GM08714 (cell line): ENCODE measurements around the gene MINDY2.
"Not testable (repeated sequence)": the region's sequence is repeated elsewhere in the genome, so short reads cannot be mapped to it uniquely, and the experiment has no call there.

Experiments used
- H3K4me3 ChIP-seq: fragments of 200-500 bp; sonication (Bioruptor generic); 2 replicates; pipeline ENCODE4 v1.5.1; 2014; ENCODE audit warnings: mild to moderate bottlenecking, low read length, inconsistent platforms
- ZNF274 ChIP-seq: IDR thresholded peaks from 2 replicates; pipeline ENCODE4 v1.6.1; 2012; ENCODE audit warnings: mild to moderate bottlenecking, low read depth, low read length

Gene MINDY2

DNA sequence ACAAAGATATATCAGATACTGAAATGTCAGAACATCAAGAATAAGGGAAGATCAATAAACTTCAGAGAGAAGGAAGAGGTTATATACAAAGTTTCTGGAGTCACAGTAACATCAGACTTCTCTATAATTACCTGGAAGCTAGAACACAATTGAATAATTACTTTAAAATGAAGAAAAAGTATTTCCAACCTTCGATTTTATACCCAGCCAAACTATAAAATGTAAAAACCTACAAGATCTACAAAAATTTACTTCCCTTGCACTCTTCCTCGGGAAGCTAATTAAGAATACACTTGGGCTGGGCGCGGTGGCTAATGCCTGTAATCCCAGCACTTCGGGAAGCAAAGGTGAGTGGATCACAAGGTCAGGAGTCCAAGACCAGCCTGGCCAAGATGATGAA lies 6.6 kb upstream of the MINDY2 start:
- no peak for TF ChIP-seq ZNF274
- H3K4me3 ChIP-seq = no peak overlapping the region

DNA sequence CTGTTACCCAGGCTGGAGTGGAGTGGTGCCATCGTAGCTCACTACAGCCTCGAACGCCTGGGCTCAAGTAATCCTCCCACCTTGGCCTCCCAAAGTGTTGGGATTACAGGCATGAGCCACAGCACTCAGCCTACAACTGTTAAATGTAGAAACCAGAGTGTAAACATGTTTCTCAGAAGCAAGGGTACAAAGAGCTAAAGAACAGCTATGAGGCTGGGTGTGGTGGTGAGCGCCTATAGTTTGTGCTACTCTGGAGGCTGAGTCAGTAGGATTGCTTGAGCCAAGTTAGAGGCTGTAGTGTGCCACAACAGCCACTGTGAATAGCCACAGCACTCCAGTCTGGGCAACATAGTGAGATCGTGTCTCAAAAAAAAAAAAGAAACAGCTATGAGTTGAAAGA lies 4.8 kb upstream of the MINDY2 start:
- TF ChIP-seq ZNF274 = no peak
- H3K4me3 ChIP-seq = no peak overlapping the region

GRCh38 chr15:58768601-58769004 lies 2.5 kb upstream of the MINDY2 start:
- H3K4me3 ChIP-seq = not testable (repeated sequence)

GRCh38 chr15:58770519-58770856 lies 614 bp upstream of the MINDY2 start:
- H3K4me3 ChIP-seq = peak overlapping the region; percentile 82
- TF ChIP-seq ZNF274 = no peak

- H3K4me3 ChIP-seq = peak overlapping the region; percentile 74
- TF ChIP-seq ZNF274 = no peak
These were observed 634 bp downstream of the MINDY2 start for GRCh38 chr15:58771621-58772250.

GRCh38 chr15:58773024-58773423 lies 1.9 kb downstream of the MINDY2 start:
- no peak for TF ChIP-seq ZNF274
- no peak overlapping the region; the same call in 1 of the 2 replicates for H3K4me3 ChIP-seq

DNA sequence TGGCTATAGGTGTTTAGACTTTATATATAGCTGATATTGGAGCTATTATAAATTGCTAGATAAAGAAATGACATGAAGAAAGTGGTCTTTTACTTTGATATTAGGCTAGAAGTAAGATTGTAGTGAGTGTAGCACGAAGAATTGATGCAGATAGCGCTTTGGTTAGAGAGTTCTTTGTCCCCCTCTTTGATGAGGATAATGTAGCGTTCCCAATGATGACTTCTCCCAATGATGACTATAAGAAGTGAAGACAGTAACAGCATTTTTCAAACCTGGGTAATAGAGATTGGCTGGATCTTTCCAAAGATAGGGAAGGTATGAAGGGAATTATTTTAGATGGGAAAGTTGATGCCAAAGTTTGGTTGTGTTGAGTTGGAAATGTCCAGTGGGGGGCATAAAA lies 4.3 kb downstream of the MINDY2 start:
- no peak for TF ChIP-seq ZNF274
- no peak overlapping the region for H3K4me3 ChIP-seq

- no peak for TF ChIP-seq ZNF274
These were observed 6.0 kb downstream of the MINDY2 start for GRCh38 chr15:58777107-58777506.

DNA sequence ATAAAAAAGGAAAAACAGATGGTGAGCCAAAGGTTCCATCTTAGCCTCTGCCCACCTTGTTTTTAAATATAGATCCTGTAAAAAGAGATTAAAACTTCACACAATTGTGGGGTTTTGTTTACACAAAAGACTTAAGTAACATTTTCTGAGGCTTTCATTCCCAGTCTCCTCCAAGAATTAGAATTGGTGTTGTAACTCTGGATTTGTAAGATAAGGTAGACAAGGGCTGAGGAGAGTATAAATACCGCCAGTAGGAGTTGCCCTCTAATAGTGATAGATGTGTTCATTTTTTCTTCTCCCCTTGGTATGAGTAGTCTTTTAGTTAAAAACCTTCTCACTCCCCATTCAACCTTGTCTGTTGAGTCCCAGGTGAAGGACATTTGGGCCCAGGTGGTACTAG lies 8.5 kb downstream of the MINDY2 start:
- TF ChIP-seq ZNF274 = no peak
- no peak overlapping the region for H3K4me3 ChIP-seq

More at GRCh38 chr15:58777107-58777506, 6.0 kb downstream of the MINDY2 start:
- peak overlapping the region; percentile 14; the same call in 1 of the 2 replicates for H3K4me3 ChIP-seq

- no peak for TF ChIP-seq ZNF274
- H3K4me3 ChIP-seq = no peak overlapping the region
These were observed 14.3 kb downstream of the MINDY2 start for GRCh38 chr15:58785355-58785754.

GRCh38 chr15:58788056-58788710 lies 17.1 kb downstream of the MINDY2 start:
- TF ChIP-seq ZNF274 = no peak
- H3K4me3 ChIP-seq = no peak overlapping the region

DNA sequence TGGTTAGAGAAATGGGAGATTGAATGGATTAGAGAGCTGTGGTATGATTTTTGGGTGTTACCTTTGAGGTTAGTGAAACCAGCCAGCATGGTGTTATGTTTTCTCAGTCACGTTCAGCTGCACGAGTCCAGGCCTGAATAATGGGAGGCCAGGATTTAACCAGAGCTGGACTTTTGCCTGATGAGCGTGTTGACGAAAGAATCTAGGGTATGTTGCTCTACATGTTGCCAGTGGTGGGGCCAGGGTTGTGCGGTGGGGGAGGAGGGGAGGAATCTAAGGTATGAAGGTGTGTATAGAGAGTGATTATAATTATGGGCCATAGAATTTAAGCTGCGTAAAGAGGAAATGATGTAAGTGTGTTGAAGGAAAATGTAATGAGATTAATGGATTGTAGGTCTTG lies 22.8 kb downstream of the MINDY2 start:
- no peak for TF ChIP-seq ZNF274
- no peak overlapping the region for H3K4me3 ChIP-seq

GRCh38 chr15:58795825-58796224 lies 24.7 kb downstream of the MINDY2 start:
- no peak for TF ChIP-seq ZNF274
- no peak overlapping the region for H3K4me3 ChIP-seq

DNA sequence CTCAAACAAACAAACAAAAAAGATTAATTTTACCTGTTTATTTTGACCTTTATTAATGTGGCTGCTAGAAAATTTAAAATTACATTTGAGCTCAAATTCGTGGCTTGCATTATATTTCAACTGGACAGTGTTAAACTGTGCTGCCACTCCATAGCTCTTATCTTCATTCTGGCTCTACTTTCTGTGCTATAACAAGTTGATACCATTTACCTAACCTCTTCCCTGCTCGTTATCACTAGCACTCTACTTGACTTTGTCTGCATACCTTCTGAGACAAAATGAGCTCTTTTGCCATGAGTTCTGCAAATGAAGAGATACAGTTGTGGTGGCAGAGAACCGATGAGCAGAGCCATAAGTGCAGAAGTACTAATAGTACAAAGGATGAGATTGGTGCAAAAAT lies 26.4 kb downstream of the MINDY2 start:
- no peak overlapping the region for H3K4me3 ChIP-seq
- TF ChIP-seq ZNF274 = no peak

DNA sequence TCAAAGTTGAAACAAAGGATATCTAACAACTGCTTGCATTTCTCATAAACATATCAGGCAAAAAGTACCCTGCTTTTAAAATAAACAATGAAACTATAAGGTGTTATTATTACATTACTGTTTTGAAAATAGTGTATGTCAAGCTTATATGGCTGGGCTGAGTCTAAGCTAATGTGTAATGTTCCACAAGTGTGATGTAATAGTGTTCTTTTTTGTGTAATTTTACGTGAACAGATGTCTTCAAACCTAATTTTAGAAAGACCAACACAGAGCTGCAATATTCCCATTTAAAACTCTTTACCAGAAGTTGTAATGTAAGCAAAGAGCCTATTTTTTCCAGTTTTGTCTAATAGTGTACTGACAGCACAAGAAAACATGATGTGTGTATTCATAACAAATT lies 34.0 kb downstream of the MINDY2 start:
- TF ChIP-seq ZNF274 = no peak
- no peak overlapping the region for H3K4me3 ChIP-seq

GRCh38 chr15:58823267-58823666 lies 52.2 kb downstream of the MINDY2 start:
- H3K4me3 ChIP-seq = not testable (repeated sequence)
